Cardiac muscle cell (in vitro differentiated cells and primary cell): ENCODE data around the gene CBFA2T3. TPM values are rescaled to one million over a fixed set of nuclear protein-coding genes. Genes with fewer than 3 reads are reported as not detected.

ENCODE experiments used
- DNase-seq, 2 donors: peaks; one replicate each; pipeline versions ENCODE4 v3.0.0 to v3.0.0-alpha.2; 2010 to 2017; ENCODE audit warnings: low read depth in 1 of 2, low spot score in 1 of 2
- H3K27ac ChIP-seq: fragments of 200-600 bp; sonication (generic); 2 replicates; pipeline ENCODE4 v1.5.1; 2016
- H3K27me3 ChIP-seq: fragments of 200-600 bp; sonication (generic); 2 replicates; pipeline ENCODE4 v1.6.0; 2016; ENCODE audit warnings: control low read depth
- H3K36me3 ChIP-seq: fragments of 200-600 bp; sonication (generic); 2 replicates; pipeline ENCODE4 v1.5.1; 2016; ENCODE audit warnings: control low read depth
- H3K4me1 ChIP-seq: fragments of 200-600 bp; sonication (generic); 2 replicates; pipeline ENCODE4 v1.8.1; 2017; ENCODE audit warnings: low read depth, mild to moderate bottlenecking, mixed run types
- H3K4me3 ChIP-seq: fragments of 200-600 bp; sonication (generic); 2 replicates; pipeline ENCODE4 v1.5.1; 2016; ENCODE audit warnings: mild to moderate bottlenecking
- H3K9me3 ChIP-seq: fragments of 200-600 bp; sonication (generic); 2 replicates; pipeline ENCODE4 v1.5.1; 2017; ENCODE audit warnings: low read depth, mild to moderate bottlenecking, control low read depth
- polyA plus RNA-seq: library from polyadenylated mRNA; unstranded; fragments of >200 nt; fragmentation: Nextera tagmentation; extraction: Ambion mirVana; gene quantifications from 2 replicates; pipeline ENCODE4 v1.2.1, GENCODE V29; 2016
- total RNA-seq: library from RNA; depleted of rRNA; stranded (reverse); fragments of >200 nt; gene quantifications from 2 replicates; pipeline ENCODE4 v1.2.3, GENCODE V29; 2016
- TF ChIP-seq, protein P1 (sequence below): IDR thresholded peaks from 2 replicates; pipeline ENCODE4 v1.5.1; 2012; ENCODE audit warnings: low read depth, mild to moderate bottlenecking, low read length

The CBFA2T3 gene
- total and polyA plus RNA-seq, 2 experiments from 2014 or later, result 0.69 to 1.5 TPM

DNA sequence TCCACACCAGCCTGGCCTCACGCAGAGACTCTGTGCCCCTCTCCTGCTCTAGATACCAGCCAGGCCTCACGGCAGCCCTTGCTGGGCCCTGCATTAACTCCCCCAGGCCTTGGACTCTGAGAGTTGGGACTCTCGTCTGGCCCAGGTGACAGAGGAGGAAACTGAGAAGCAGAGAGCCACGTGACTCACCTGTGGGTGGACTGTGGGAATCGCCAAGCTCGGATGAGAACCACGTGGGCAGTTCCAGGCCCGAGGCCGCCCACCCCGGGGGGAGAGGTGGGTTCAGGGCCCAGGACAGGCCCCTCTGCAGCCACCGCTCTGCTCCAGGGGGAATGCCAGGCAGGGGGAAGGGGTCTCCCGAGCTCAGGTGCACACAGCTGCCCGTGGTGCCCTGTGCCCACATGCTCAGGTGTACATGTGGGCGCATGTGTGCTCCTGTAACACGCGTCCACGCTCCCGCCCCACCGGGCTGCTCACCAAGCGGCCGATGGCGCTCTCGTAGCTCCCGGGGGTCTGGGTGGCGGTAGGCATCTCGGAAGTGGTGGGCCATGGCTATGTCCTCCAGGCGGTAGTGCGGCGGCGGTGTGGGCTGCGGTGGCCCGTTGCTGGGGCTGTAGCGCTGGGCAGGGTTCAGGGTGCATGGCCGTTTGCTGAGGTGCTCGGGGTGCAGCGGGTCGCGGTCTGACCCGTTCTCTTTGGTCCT is 92.3 kb downstream of the CBFA2T3 start:
- TF ChIP-seq, protein P1, sequence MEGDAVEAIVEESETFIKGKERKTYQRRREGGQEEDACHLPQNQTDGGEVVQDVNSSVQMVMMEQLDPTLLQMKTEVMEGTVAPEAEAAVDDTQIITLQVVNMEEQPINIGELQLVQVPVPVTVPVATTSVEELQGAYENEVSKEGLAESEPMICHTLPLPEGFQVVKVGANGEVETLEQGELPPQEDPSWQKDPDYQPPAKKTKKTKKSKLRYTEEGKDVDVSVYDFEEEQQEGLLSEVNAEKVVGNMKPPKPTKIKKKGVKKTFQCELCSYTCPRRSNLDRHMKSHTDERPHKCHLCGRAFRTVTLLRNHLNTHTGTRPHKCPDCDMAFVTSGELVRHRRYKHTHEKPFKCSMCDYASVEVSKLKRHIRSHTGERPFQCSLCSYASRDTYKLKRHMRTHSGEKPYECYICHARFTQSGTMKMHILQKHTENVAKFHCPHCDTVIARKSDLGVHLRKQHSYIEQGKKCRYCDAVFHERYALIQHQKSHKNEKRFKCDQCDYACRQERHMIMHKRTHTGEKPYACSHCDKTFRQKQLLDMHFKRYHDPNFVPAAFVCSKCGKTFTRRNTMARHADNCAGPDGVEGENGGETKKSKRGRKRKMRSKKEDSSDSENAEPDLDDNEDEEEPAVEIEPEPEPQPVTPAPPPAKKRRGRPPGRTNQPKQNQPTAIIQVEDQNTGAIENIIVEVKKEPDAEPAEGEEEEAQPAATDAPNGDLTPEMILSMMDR, result no peak
- Histone ChIP-seq H3K4me3 (no peak overlapping the region), H3K27ac (no peak overlapping the region), H3K36me3 (no peaks in the 10 kb centered on the region), H3K4me1 (peaks cover 11% of the 10 kb centered on the region), H3K9me3 (no peaks in the 10 kb centered on the region), H3K27me3 (no peaks in the 10 kb centered on the region)
- DNase-seq, result no peak

DNA sequence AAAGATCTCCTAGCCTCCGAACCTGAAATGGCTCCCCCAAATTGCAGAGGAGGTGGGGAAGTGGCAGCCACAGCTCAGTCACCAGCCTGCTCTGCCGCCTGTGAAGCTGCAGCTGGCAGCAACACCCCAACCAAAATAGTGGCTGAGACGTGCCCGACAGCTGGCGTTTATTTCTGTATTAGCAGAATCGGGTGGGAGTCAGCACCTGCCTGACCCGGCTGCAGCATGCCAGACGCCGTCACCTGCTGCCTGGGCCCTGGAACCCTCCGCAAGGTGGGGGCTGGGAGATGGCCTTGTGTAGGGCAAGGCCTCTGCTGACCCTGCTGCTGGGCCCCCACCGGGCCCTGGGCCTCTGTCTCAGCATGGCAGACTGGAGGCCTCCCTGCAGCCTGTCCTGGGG is 93.1 kb downstream of the CBFA2T3 start:
- no peaks in the 10 kb centered on the region for H3K9me3 ChIP-seq
- TF ChIP-seq, protein P1, result no peak
- H3K27me3 ChIP-seq, result no peaks in the 10 kb centered on the region
- no peak overlapping the region for H3K27ac ChIP-seq
- H3K36me3 ChIP-seq, result no peaks in the 10 kb centered on the region
- H3K4me3 ChIP-seq, result no peak overlapping the region
- peaks cover 11% of the 10 kb centered on the region for H3K4me1 ChIP-seq
- no peak for DNase-seq

DNA sequence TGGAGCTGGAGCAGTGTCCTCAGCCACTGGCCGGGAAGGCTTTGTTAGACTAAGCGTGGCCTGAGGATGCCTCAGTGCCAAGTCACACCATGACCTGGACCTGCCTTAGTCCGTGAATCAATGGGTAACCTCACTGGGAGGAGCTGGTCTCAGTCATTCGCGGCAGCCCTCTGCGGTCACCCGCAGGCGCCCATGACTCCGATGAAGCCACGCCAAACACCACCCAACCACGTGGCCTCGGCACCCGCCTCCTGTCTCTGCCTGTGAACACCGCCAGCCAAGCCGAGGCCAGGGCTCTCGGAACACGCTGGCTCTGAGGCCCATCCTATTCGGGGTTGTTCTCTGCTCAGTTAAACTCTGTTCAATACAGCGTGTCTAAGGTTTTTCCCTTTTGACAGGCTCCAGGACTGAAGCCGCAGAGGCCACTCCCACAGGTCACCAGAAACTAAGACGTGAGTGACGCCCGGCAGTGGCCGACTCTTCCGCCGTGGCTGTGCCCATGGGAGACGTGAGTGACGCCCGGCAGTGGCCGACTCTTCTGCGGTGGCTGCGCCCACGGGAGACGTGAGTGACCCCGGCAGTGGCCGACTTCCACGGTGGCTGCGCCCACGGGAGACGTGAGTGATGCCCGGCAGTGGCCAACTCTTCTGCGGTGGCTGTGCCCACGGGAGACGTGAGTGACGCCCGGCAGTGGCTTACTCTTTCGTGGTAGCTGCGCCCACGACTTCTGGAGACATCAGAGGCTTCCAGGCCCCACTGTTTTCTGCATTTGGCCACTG is 93.7 kb downstream of the CBFA2T3 start:
- DNase-seq, result no peak
- no peaks in the 10 kb centered on the region for H3K9me3 ChIP-seq
- TF ChIP-seq, protein P1, result no peak
- no peaks in the 10 kb centered on the region for H3K27me3 ChIP-seq
- no peak overlapping the region for H3K4me3 ChIP-seq
- H3K36me3 ChIP-seq, result no peaks in the 10 kb centered on the region
- H3K27ac ChIP-seq, result no peak overlapping the region
- peaks cover 11% of the 10 kb centered on the region for H3K4me1 ChIP-seq

DNA sequence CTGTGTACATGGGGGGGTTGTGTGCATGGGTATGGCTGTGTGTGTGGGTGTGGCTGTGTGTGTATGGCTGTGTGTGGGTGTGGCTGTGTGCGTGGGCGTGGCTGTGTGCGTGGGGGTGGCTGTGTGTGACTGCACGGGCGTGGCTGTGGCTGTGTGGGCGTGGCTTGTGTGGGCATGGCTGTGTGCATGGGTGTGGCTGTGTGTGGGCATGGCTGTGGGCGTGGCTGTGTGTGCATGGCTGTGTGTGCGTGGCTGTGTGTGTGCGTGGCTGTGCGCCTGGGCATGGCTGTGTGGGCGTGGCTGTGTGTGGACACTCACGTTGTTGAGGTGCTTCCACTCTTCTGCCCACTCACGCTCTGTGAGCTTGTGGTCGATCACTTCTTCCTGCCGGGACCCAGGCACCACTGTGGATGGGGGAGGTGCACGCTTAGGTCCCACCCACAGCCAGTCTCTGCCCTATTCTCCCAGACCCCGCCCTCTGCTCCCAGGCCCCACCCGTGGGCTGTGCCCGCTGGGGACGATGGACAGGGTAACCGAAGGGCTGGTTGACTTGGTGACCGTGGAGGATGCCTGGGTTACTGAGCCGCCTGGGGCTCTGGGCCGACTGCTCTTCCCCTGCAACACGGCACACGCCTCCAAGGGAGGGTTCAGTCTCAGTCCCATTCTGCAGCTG is 94.5 kb downstream of the CBFA2T3 start:
- DNase-seq, result no peak
- TF ChIP-seq, protein P1, result no peak
- Histone ChIP-seq H3K9me3 (no peaks in the 10 kb centered on the region), H3K27ac (no peak overlapping the region), H3K4me1 (peaks cover 11% of the 10 kb centered on the region), H3K4me3 (no peak overlapping the region), H3K36me3 (no peaks in the 10 kb centered on the region), H3K27me3 (no peaks in the 10 kb centered on the region)

DNA sequence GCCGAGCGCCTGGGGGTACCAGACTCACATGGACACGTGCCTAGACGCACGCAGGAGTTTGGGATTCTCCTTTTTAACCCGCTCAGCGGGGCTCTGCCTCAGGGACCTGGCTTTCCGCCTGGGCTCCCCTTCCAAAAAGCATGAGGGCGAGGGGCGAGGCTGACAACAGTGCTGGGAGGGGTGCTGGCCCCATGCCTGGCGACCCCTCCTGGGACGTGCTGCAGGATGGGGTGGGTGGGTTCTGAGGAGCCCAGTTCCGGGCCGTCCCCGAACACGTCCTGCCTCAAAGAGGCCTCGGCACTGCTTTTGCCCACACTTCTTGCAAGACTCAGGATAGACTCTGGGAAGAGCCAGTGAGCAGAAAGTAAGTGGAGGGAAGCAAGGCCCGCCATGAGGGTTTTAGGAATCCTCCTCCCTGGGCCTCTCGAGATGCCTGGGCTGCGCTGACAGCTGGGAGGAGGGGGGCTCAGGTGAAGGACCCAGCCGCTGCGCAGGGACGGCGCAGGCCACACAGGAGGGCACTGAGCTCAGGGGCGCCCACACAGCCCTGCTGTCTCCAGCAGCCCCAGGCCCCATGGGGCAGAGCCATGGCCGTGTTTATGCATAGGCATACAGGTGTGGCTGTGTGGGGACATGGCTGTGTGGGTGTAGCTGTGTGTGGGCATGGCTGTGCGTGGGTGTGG is 95.2 kb downstream of the CBFA2T3 start:
- H3K27ac ChIP-seq, result no peak overlapping the region
- no peak overlapping the region for H3K4me3 ChIP-seq
- H3K36me3 ChIP-seq, result no peaks in the 10 kb centered on the region
- H3K4me1 ChIP-seq, result peaks cover 11% of the 10 kb centered on the region
- H3K27me3 ChIP-seq, result no peaks in the 10 kb centered on the region
- DNase-seq, result no peak
- TF ChIP-seq, protein P1, result no peak
- H3K9me3 ChIP-seq, result no peaks in the 10 kb centered on the region
